NCI-H2196 (cell line): ENCODE measurements around the gene ADAMTS12.

Source experiments
- DNase-seq: peaks from one replicate; lab custom pipeline; 2025; ENCODE audit not compliant: unreplicated experiment; lab: John Stamatoyannopoulos, UW

The ADAMTS12 gene

GRCh38 chr5:33487236-33487635, 404.6 kb downstream of the ADAMTS12 start:
- DNase-seq: no peak

- no peak for DNase-seq
Observed at GRCh38 chr5:33482335-33482734, 409.5 kb downstream of the ADAMTS12 start.

GRCh38 chr5:33480876-33481275, 410.9 kb downstream of the ADAMTS12 start:
- DNase-seq: no peak

- DNase-seq: no peak
Observed at GRCh38 chr5:33479311-33479710, 412.5 kb downstream of the ADAMTS12 start.

- DNase-seq: no peak
Observed at GRCh38 chr5:33477816-33478215, 414.0 kb downstream of the ADAMTS12 start.

- DNase-seq: no peak
Observed at GRCh38 chr5:33476992-33477391, 414.8 kb downstream of the ADAMTS12 start.

- no peak for DNase-seq
Observed at GRCh38 chr5:33475706-33476105, 416.1 kb downstream of the ADAMTS12 start.

- no peak for DNase-seq
Observed at GRCh38 chr5:33474931-33475499, 416.8 kb downstream of the ADAMTS12 start.

GRCh38 chr5:33474004-33474403, 417.8 kb downstream of the ADAMTS12 start:
- DNase-seq: no peak
